HG03025 (cell line): ENCODE data around the gene PAPSS1.
"Not testable (repeated sequence)": the region's sequence is repeated elsewhere in the genome, so short reads cannot be mapped to it uniquely, and the experiment has no call there.

Source experiments
- ATAC-seq: cut with Tn5 transposase; IDR thresholded peaks from one replicate; pipeline ENCODE4 v1.9.1; 2021; ENCODE audit warnings: mild to moderate bottlenecking, moderate library complexity; ENCODE audit not compliant: unreplicated experiment, low FRiP score

PAPSS1 gene

GRCh38 chr4:107726131-107726925 lies 6.3 kb upstream of the PAPSS1 start:
- not testable (repeated sequence) for ATAC-seq

GRCh38 chr4:107725281-107725859 lies 5.3 kb upstream of the PAPSS1 start:
- ATAC-seq: no peak

GRCh38 chr4:107723331-107723730 lies 3.3 kb upstream of the PAPSS1 start:
- not testable (repeated sequence) for ATAC-seq

- no peak for ATAC-seq
Observed at GRCh38 chr4:107721436-107722100, 1.5 kb upstream of the PAPSS1 start.

GRCh38 chr4:107719207-107719921 lies 670 bp downstream of the PAPSS1 start:
- ATAC-seq: peak; percentile 12

- ATAC-seq: peak; percentile 35
Observed at GRCh38 chr4:107718351-107718965, 1.6 kb downstream of the PAPSS1 start.

GRCh38 chr4:107714256-107714655 lies 5.8 kb downstream of the PAPSS1 start:
- no peak for ATAC-seq

- ATAC-seq: no peak
Observed at GRCh38 chr4:107712236-107712635, 7.8 kb downstream of the PAPSS1 start.

- ATAC-seq: no peak
Observed at GRCh38 chr4:107711831-107712230, 8.2 kb downstream of the PAPSS1 start.

GRCh38 chr4:107710493-107711459 lies 9.3 kb downstream of the PAPSS1 start:
- no peak for ATAC-seq

- no peak for ATAC-seq
Observed at GRCh38 chr4:107709916-107710315, 10.1 kb downstream of the PAPSS1 start.

- ATAC-seq: no peak
Observed at GRCh38 chr4:107708225-107708624, 11.8 kb downstream of the PAPSS1 start.

- ATAC-seq: no peak
Observed at GRCh38 chr4:107705742-107706556, 14.1 kb downstream of the PAPSS1 start.

- ATAC-seq: no peak
Observed at GRCh38 chr4:107701565-107701964, 18.5 kb downstream of the PAPSS1 start.

GRCh38 chr4:107699466-107700206 lies 20.4 kb downstream of the PAPSS1 start:
- no peak for ATAC-seq

- ATAC-seq: not testable (repeated sequence)
Observed at GRCh38 chr4:107696187-107696586, 23.8 kb downstream of the PAPSS1 start.

GRCh38 chr4:107693132-107693531 lies 26.9 kb downstream of the PAPSS1 start:
- ATAC-seq: no peak

- no peak for ATAC-seq
Observed at GRCh38 chr4:107692202-107692601, 27.8 kb downstream of the PAPSS1 start.
